PC-3 (cell line): ENCODE data around the gene CLASP1. TPM values are rescaled to one million over a fixed set of nuclear protein-coding genes. Genes with fewer than 3 reads are reported as not detected.

Source experiments
- ATAC-seq: fragments of 200-7000 bp; cut with Tn5 transposase; 2 replicates; pipeline ENCODE4 v1.9.1; 2020; ENCODE audit warnings: mild to moderate bottlenecking, moderate library complexity
- BruUV-seq: library from RNA; stranded (reverse); fragments of 400-500 nt; replicated peaks from 2 replicates; lab custom pipeline; 2021; lab: Mats Ljungman, UMichigan
- CTCF ChIA-PET: fragments of 300-600 bp; sonication (Branson Sonifier 250); formaldehyde crosslinking; loops from one replicate; lab custom pipeline; 2022; ENCODE audit warnings: antibody characterized with exemption; lab: Charles Lee
- POLR2A ChIA-PET: fragments of 300-600 bp; sonication (Branson Sonifier 250); formaldehyde crosslinking; loops from one replicate; lab custom pipeline; 2022; ENCODE audit warnings: antibody characterized with exemption; ENCODE audit not compliant: unreplicated experiment; lab: Charles Lee
- DNase-seq: peaks from one replicate; pipeline ENCODE4 v3.0.0-alpha.2; 2015
- H2AFZ ChIP-seq: fragments of 300-600 bp; sonication (generic); 2 replicates; pipeline ENCODE4 v1.6.0; 2016; ENCODE audit warnings: antibody characterized with exemption, low read length
- H3F3A ChIP-seq: fragments of 300-600 bp; sonication (generic); one replicate; pipeline ENCODE4 v1.6.0; 2017; ENCODE audit warnings: antibody characterized with exemption, low read length, control low read depth, mild to moderate bottlenecking; ENCODE audit not compliant: unreplicated experiment
- H3K27ac ChIP-seq: fragments of 300-600 bp; sonication (generic); 2 replicates; pipeline ENCODE4 v1.5.1; 2016; ENCODE audit warnings: mild to moderate bottlenecking, low read length
- H3K27me3 ChIP-seq: fragments of 300-600 bp; sonication (generic); 2 replicates; pipeline ENCODE4 v1.6.1; 2016; ENCODE audit warnings: low read length, mixed read lengths
- H3K36me3 ChIP-seq: fragments of 300-600 bp; sonication (generic); 2 replicates; pipeline ENCODE4 v1.6.1; 2016; ENCODE audit warnings: low read depth, mixed run types, low read length, mixed read lengths
- H3K4me1 ChIP-seq: fragments of 300-600 bp; sonication (generic); 2 replicates; pipeline ENCODE4 v1.5.1; 2016; ENCODE audit warnings: low read length; ENCODE audit not compliant: insufficient read depth
- H3K4me2 ChIP-seq: fragments of 300-600 bp; sonication (generic); 2 replicates; pipeline ENCODE4 v1.6.0; 2016; ENCODE audit warnings: low read length
- H3K4me3 ChIP-seq: fragments of 300-600 bp; sonication (generic); 2 replicates; pipeline ENCODE4 v1.5.1; 2016; ENCODE audit warnings: mild to moderate bottlenecking, low read length, mixed read lengths
- H3K79me2 ChIP-seq: fragments of 300-600 bp; sonication (generic); 2 replicates; pipeline ENCODE4 v1.6.1; 2017; ENCODE audit warnings: low read length, mixed read lengths
- H3K9ac ChIP-seq: fragments of 300-600 bp; sonication (generic); 2 replicates; pipeline ENCODE4 v1.6.0; 2016; ENCODE audit warnings: mild to moderate bottlenecking, low read length
- H3K9me2 ChIP-seq: fragments of 300-600 bp; sonication (generic); replicated peaks from 2 replicates; pipeline ENCODE4 v1.6.1; 2016; ENCODE audit warnings: mixed run types, low read length, mixed read lengths
- H3K9me3 ChIP-seq: fragments of 300-600 bp; sonication (generic); 2 replicates; pipeline ENCODE4 v1.6.1; 2016; ENCODE audit warnings: low read length, mixed read lengths
- H4K20me1 ChIP-seq: fragments of 300-600 bp; sonication (generic); 2 replicates; pipeline ENCODE4 v1.6.1; 2016; ENCODE audit warnings: low read length, mixed read lengths
- EZH2 ChIP-seq: fragments of 300-600 bp; sonication (generic); IDR thresholded peaks from one replicate; pipeline ENCODE4 v1.6.1; 2017; ENCODE audit warnings: antibody characterized with exemption, mild to moderate bottlenecking, low read length; ENCODE audit not compliant: unreplicated experiment
- EZH2phosphoT487 ChIP-seq: fragments of 300-600 bp; sonication (generic); IDR thresholded peaks from 2 replicates; pipeline ENCODE4 v1.6.1; 2018; ENCODE audit warnings: mild to moderate bottlenecking, antibody characterized with exemption, low read length, borderline replicate concordance
- intact Hi-C: fragments of 100-400 bp; cut with micrococcal nuclease; formaldehyde crosslinking; loops from 2 replicates; pipeline ENCODE4 v1.9.0; 2023
- total RNA-seq: library from RNA; depleted of rRNA; stranded (reverse); fragments of >200 nt; gene quantifications from 2 replicates; pipeline ENCODE4 v1.2.3, GENCODE V29; 2014
- TF ChIP-seq, protein P1 (sequence below): fragments of 300-600 bp; sonication (generic); conservative IDR thresholded peaks from 2 replicates; pipeline ENCODE4 v1.5.1; 2017; ENCODE audit warnings: antibody characterized with exemption, low read depth, mild to moderate bottlenecking, low read length

The CLASP1 gene
- total RNA-seq, 1 experiment from 2014 or later: 24.3 TPM

DNA sequence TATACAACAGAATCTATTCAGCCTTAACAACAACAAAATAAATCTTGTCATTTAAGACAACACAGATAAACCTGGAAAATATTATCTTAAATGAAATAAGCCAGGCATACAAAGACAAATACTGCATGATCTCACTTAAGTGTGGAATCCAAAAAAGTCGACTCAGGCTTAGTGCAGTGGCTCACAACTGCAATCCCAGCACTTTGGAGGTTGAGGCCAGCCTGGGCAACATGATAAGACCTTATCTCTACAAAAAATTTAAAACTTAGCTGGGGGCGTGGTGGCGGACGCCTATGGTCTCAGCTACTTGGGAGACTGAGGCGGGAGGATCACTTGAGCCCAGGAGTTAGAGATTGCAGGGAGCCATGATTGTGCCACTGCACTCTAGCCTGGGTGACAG, 193.8 kb downstream of the CLASP1 start:
- Histone ChIP-seq H3K9me2 (no peaks in the 10 kb centered on the region), H3K4me1 (no peaks in the 10 kb centered on the region), H3K4me2 (no peak overlapping the region), H4K20me1 (no peaks in the 10 kb centered on the region), H3K9me3 (no peaks in the 10 kb centered on the region), H3K27me3 (no peaks in the 10 kb centered on the region), H3K36me3 (peaks cover 30% of the 10 kb centered on the region), H3K9ac (no peak overlapping the region), H3K4me3 (no peak overlapping the region), H3F3A (no peaks in the 10 kb centered on the region), H2AFZ (no peak overlapping the region), H3K27ac (no peak overlapping the region), H3K79me2 (no peaks in the 10 kb centered on the region)
- DNase-seq (no peak), ATAC-seq (no peak)
- ChIA-PET CTCF (no interaction called here), POLR2A (no interaction called here)
- BruUV-seq: no TSS peak
- no peak for TF ChIP-seq EZH2phosphoT487
- TF ChIP-seq EZH2: no peak
- TF ChIP-seq, protein P1, sequence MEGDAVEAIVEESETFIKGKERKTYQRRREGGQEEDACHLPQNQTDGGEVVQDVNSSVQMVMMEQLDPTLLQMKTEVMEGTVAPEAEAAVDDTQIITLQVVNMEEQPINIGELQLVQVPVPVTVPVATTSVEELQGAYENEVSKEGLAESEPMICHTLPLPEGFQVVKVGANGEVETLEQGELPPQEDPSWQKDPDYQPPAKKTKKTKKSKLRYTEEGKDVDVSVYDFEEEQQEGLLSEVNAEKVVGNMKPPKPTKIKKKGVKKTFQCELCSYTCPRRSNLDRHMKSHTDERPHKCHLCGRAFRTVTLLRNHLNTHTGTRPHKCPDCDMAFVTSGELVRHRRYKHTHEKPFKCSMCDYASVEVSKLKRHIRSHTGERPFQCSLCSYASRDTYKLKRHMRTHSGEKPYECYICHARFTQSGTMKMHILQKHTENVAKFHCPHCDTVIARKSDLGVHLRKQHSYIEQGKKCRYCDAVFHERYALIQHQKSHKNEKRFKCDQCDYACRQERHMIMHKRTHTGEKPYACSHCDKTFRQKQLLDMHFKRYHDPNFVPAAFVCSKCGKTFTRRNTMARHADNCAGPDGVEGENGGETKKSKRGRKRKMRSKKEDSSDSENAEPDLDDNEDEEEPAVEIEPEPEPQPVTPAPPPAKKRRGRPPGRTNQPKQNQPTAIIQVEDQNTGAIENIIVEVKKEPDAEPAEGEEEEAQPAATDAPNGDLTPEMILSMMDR: no peak
- intact Hi-C loops: no loop called here

DNA sequence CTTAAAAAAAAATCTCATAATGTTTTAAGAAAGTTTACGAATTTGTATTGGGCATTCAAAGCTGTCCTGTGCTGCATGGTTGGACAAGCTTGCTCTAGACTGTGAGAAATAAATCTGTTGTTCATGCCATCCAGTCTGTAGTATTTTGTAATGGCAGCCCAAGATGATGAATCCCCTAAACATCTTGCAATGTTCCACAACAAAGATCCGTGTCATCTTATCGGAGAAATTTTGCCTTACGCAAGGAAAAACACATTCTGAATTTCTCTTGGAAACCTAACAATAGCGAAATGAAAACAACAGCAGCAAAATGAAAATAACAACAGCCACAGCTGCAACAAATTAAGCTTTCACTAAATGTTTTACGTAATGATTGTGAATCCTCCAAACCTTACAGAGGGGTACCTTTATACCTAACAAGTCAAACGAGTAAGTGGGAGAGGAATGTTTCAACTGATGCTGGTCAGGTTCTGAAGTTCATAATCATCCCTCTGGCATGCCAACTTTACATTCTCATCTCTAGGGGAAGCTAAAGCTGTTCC, 194.6 kb downstream of the CLASP1 start:
- intact Hi-C loops: no loop called here
- CTCF ChIA-PET: no interaction called here
- no peaks in the 10 kb centered on the region for H3K79me2 ChIP-seq
- no peak overlapping the region for H3K27ac ChIP-seq
- POLR2A ChIA-PET: no interaction called here
- H3K9ac ChIP-seq: no peak overlapping the region
- H3K36me3 ChIP-seq: peaks cover 27% of the 10 kb centered on the region
- no peak overlapping the region for H3K4me3 ChIP-seq
- DNase-seq (no peak), ATAC-seq (no peak)
- no peak overlapping the region for H2AFZ ChIP-seq
- no peaks in the 10 kb centered on the region for H3K9me3 ChIP-seq
- no peaks in the 10 kb centered on the region for H3F3A ChIP-seq
- no peaks in the 10 kb centered on the region for H3K9me2 ChIP-seq
- no peaks in the 10 kb centered on the region for H3K27me3 ChIP-seq
- H3K4me2 ChIP-seq: no peak overlapping the region
- no peaks in the 10 kb centered on the region for H4K20me1 ChIP-seq
- TF ChIP-seq EZH2phosphoT487: no peak
- TF ChIP-seq EZH2: no peak
- TF ChIP-seq, protein P1: no peak
- no TSS peak for BruUV-seq
- no peaks in the 10 kb centered on the region for H3K4me1 ChIP-seq

DNA sequence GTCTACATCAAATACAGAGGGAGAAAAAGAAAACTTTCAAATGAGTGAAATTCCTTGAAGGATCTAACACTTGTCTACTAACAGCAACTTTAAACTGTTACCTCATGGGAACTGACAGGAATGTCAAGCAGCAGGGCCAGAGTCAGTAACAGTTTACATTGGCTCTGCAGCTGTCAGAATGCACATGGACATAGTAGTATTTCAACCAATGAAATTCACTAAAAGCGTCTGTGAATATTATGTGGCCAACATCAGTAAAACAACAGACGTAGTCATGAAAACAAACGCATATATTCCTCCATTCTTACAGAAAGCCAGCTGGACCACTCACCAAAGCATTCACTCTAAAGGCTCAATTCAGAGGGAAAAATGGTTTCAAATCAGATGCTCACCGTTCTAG, 197.9 kb downstream of the CLASP1 start:
- H3K27ac ChIP-seq: no peak overlapping the region
- H3K36me3 ChIP-seq: peaks cover 33% of the 10 kb centered on the region
- no peak overlapping the region for H3K4me2 ChIP-seq
- H4K20me1 ChIP-seq: no peaks in the 10 kb centered on the region
- intact Hi-C loops: no loop called here
- no peak for DNase-seq
- no peak overlapping the region for H2AFZ ChIP-seq
- H3K9me3 ChIP-seq: no peaks in the 10 kb centered on the region
- TF ChIP-seq, protein P1: no peak
- TF ChIP-seq EZH2phosphoT487: no peak
- no peak for TF ChIP-seq EZH2
- no peak overlapping the region for H3K4me3 ChIP-seq
- BruUV-seq: no TSS peak
- no peaks in the 10 kb centered on the region for H3F3A ChIP-seq
- no peak overlapping the region for H3K9ac ChIP-seq
- no peaks in the 10 kb centered on the region for H3K79me2 ChIP-seq
- no peaks in the 10 kb centered on the region for H3K9me2 ChIP-seq
- ChIA-PET CTCF (no interaction called here), POLR2A (no interaction called here)
- no peaks in the 10 kb centered on the region for H3K27me3 ChIP-seq
- H3K4me1 ChIP-seq: no peaks in the 10 kb centered on the region
- no peak for ATAC-seq
